ENCODE results near the gene BCAS1.

DNA sequence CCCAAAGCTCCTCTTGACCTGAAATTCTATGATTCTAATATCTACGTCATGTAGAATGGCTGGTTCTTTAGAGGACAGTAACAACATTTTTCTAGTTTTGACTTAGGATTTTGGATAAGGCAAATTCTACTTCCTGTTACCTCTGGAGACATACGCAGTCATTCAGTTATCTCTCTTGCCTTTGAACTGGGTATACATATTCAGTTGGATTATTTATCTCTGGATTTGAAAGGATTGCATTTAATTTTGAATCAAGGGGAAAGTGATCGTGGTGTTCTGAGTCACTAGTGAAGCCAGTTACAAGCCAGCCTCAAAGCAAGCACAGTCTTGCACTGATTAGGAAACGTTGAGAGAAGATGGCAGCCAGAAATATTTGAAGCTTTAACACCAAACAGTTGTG, 35.3 kb upstream of the BCAS1 start:
- TF ChIP-seq GABPA (IDR thresholded peaks at IDR 0.05; ENCODE audit: low read depth) (no peak), POLR2AphosphoS5 (IDR thresholded peaks at IDR 0.05; ENCODE audit: low read depth) (no peak)
- TF ChIP-seq, protein P1, sequence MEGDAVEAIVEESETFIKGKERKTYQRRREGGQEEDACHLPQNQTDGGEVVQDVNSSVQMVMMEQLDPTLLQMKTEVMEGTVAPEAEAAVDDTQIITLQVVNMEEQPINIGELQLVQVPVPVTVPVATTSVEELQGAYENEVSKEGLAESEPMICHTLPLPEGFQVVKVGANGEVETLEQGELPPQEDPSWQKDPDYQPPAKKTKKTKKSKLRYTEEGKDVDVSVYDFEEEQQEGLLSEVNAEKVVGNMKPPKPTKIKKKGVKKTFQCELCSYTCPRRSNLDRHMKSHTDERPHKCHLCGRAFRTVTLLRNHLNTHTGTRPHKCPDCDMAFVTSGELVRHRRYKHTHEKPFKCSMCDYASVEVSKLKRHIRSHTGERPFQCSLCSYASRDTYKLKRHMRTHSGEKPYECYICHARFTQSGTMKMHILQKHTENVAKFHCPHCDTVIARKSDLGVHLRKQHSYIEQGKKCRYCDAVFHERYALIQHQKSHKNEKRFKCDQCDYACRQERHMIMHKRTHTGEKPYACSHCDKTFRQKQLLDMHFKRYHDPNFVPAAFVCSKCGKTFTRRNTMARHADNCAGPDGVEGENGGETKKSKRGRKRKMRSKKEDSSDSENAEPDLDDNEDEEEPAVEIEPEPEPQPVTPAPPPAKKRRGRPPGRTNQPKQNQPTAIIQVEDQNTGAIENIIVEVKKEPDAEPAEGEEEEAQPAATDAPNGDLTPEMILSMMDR (IDR thresholded peaks at IDR 0.05; ENCODE audit: insufficient read depth, low read length), result no peak
- TF ChIP-seq, protein P2, sequence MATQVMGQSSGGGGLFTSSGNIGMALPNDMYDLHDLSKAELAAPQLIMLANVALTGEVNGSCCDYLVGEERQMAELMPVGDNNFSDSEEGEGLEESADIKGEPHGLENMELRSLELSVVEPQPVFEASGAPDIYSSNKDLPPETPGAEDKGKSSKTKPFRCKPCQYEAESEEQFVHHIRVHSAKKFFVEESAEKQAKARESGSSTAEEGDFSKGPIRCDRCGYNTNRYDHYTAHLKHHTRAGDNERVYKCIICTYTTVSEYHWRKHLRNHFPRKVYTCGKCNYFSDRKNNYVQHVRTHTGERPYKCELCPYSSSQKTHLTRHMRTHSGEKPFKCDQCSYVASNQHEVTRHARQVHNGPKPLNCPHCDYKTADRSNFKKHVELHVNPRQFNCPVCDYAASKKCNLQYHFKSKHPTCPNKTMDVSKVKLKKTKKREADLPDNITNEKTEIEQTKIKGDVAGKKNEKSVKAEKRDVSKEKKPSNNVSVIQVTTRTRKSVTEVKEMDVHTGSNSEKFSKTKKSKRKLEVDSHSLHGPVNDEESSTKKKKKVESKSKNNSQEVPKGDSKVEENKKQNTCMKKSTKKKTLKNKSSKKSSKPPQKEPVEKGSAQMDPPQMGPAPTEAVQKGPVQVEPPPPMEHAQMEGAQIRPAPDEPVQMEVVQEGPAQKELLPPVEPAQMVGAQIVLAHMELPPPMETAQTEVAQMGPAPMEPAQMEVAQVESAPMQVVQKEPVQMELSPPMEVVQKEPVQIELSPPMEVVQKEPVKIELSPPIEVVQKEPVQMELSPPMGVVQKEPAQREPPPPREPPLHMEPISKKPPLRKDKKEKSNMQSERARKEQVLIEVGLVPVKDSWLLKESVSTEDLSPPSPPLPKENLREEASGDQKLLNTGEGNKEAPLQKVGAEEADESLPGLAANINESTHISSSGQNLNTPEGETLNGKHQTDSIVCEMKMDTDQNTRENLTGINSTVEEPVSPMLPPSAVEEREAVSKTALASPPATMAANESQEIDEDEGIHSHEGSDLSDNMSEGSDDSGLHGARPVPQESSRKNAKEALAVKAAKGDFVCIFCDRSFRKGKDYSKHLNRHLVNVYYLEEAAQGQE (IDR thresholded peaks at IDR 0.05; ENCODE audit: insufficient replicate concordance, low read depth), result no peak
